Suprapubic skin (tissue), 4 donors: ENCODE data around the gene RRP8. TPM values are rescaled to one million over a fixed set of nuclear protein-coding genes. Genes with fewer than 3 reads are reported as not detected.

Experiments used
- DNase-seq, 2 donors: peaks; one replicate each; pipeline ENCODE4 v3.0.0-alpha.2; 2019; ENCODE audit warnings: low spot score in 2 of 2
- H3K27ac ChIP-seq: fragments of 200-600 bp; sonication (generic); one replicate; pipeline ENCODE4 v1.5.1; 2019
- H3K27me3 ChIP-seq: fragments of 200-600 bp; sonication (generic); one replicate; pipeline ENCODE4 v1.5.1; 2019
- H3K36me3 ChIP-seq: fragments of 200-600 bp; sonication (generic); one replicate; pipeline ENCODE4 v1.5.1; 2019
- H3K4me1 ChIP-seq: fragments of 200-600 bp; sonication (generic); one replicate; pipeline ENCODE4 v1.5.1; 2019
- H3K4me3 ChIP-seq: fragments of 200-600 bp; sonication (generic); one replicate; pipeline ENCODE4 v1.5.1; 2019; ENCODE audit warnings: mild to moderate bottlenecking
- H3K9me3 ChIP-seq: fragments of 200-600 bp; sonication (generic); one replicate; pipeline ENCODE4 v1.5.1; 2019
- CTCF ChIP-seq, 2 donors: fragments of 200-600 bp in 1 of 2; fragments of 450-650 bp in 1 of 2; sonication (generic) in 1 of 2; IDR thresholded peaks; one replicate each; pipeline ENCODE4 v1.5.1; 2016 to 2019; ENCODE audit warnings: antibody characterized with exemption in 2 of 2, mild to moderate bottlenecking in 1 of 2, moderate library complexity in 1 of 2
- EP300 ChIP-seq: sonication (generic); formaldehyde crosslinking; IDR thresholded peaks from one replicate; pipeline ENCODE4 v1.6.1; 2017; ENCODE audit warnings: antibody characterized with exemption
- POLR2A ChIP-seq, 2 donors: fragments of 450-650 bp; IDR thresholded peaks; one replicate each; pipeline ENCODE4 v1.6.1; 2017; ENCODE audit warnings: antibody characterized with exemption in 2 of 2, mild to moderate bottlenecking in 2 of 2, moderate library complexity in 2 of 2
- POLR2AphosphoS5 ChIP-seq, 3 donors: sonication (generic); formaldehyde crosslinking; IDR thresholded peaks; one replicate each; pipeline ENCODE4 v1.6.1; 2017; ENCODE audit warnings: antibody characterized with exemption in 3 of 3
- WGBS: methylation state at CpG from one replicate; pipeline ENCODE4 v1.1.5; 2018; 5-methylcytosine and 5-hydroxymethylcytosine counted together
- total RNA-seq, 4 donors: library from RNA; depleted of rRNA; stranded (reverse); fragments of >200 nt; gene quantifications; one replicate each; pipeline ENCODE4 v1.1.0, GENCODE V29; 2016

The RRP8 gene
- total RNA-seq, 4 donors from 2014 or later = 15.9 to 33.6 (median 18.3) TPM

GRCh38 chr11:6648501-6648900, 45.1 kb upstream of the RRP8 start:
- Histone ChIP-seq H3K4me3 (no peak overlapping the region), H3K4me1 (peaks cover 23% of the 10 kb centered on the region), H3K27me3 (no peaks in the 10 kb centered on the region), H3K9me3 (no peaks in the 10 kb centered on the region), H3K27ac (no peak overlapping the region), H3K36me3 (no peaks in the 10 kb centered on the region)
- DNase-seq = no peak
- 59% methylated on average over 1 of the region's 1 CpG for whole genome bisulfite sequencing
- no peak for TF ChIP-seq EP300
- TF ChIP-seq CTCF (IDR thresholded peaks at IDR 0.05) = no peak
- TF ChIP-seq POLR2A (IDR thresholded peaks at IDR 0.05) = no peak
- no peak for TF ChIP-seq POLR2AphosphoS5 (IDR thresholded peaks at IDR 0.05)

DNA sequence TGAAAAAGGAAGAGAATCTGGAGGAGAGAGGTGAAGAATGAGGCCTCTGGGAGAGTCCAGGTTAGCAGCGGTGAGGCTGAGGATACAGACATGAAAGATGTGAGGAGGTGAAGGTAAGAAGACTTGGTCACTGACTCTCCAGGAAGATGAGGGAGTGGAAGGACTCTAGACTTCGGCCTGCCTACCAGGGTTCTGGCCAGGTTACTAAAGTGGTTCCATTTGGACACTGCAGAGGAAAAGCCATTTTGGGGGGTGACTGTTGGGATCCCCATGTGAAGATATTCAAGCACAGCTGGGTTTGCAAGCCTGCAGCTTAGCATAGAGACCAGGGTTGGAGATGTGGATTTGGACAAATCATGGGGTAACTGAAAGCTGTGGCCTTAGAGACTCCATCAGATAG, 44.4 kb upstream of the RRP8 start:
- Histone ChIP-seq H3K9me3 (no peaks in the 10 kb centered on the region), H3K4me3 (no peak overlapping the region), H3K27me3 (no peaks in the 10 kb centered on the region), H3K36me3 (no peaks in the 10 kb centered on the region), H3K27ac (peak overlapping the region; percentile 78), H3K4me1 (peaks cover 23% of the 10 kb centered on the region)
- WGBS = 98% methylated on average over 2 of the region's 2 CpGs
- DNase-seq = no peak
- TF ChIP-seq EP300 = no peak
- no peak for TF ChIP-seq POLR2AphosphoS5 (IDR thresholded peaks at IDR 0.05)
- TF ChIP-seq POLR2A (IDR thresholded peaks at IDR 0.05) = no peak
- TF ChIP-seq CTCF (IDR thresholded peaks at IDR 0.05) = no peak

DNA sequence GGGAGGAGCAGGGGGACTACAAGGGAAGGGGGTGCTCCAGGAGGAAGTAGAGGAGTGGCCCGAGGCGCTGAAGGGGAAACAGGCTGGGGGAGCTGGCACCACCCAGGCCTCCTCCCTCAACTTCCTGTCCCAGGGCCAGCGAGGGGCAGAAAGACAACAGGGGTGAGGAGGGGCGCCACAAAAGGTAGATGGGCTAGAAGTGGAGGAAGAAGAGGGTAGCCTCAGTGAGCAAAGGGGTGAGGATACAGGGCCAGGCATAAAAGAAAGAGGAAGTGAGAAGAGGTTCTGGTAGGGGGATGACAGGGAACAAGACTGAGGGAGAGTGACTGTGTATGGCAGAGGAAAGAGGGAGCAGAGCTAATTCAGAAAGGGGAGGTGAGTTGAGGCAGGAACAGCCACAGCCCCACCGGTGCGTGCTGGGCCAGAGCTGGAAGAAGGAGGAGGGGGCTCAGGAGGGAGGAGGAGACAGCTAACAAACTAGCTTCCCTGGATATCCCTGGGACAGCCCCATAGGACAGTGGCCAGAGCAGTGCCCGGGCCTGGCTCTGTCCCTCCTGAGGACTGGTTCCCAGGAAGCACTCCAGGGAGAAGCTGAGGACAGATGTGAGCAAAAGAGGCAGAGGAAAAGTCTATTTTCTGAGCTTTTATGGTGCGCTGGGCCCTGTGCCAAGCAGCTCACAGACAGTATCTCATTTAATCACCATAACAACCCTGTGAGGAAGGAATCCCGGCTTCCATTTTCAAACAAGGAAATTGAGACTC, 43.7 kb upstream of the RRP8 start:
- 35% methylated on average over 9 of the region's 9 CpGs for WGBS
- no peaks in the 10 kb centered on the region for H3K36me3 ChIP-seq
- H3K4me1 ChIP-seq = peaks cover 23% of the 10 kb centered on the region
- H3K9me3 ChIP-seq = no peaks in the 10 kb centered on the region
- peak overlapping the region; percentile 78 for H3K27ac ChIP-seq
- DNase-seq = no peak
- TF ChIP-seq POLR2AphosphoS5 (IDR thresholded peaks at IDR 0.05) = no peak
- no peak for TF ChIP-seq EP300
- TF ChIP-seq POLR2A (IDR thresholded peaks at IDR 0.05) = no peak
- TF ChIP-seq CTCF (IDR thresholded peaks at IDR 0.05) = no peak
- H3K4me3 ChIP-seq = no peak overlapping the region
- no peaks in the 10 kb centered on the region for H3K27me3 ChIP-seq

GRCh38 chr11:6646576-6646917, 43.1 kb upstream of the RRP8 start:
- Histone ChIP-seq H3K9me3 (no peaks in the 10 kb centered on the region), H3K4me1 (peaks cover 23% of the 10 kb centered on the region), H3K27me3 (no peaks in the 10 kb centered on the region), H3K36me3 (no peaks in the 10 kb centered on the region), H3K4me3 (no peak overlapping the region), H3K27ac (peak overlapping the region; percentile 78)
- WGBS = 28% methylated on average over 3 of the region's 3 CpGs
- TF ChIP-seq EP300 = no peak
- no peak for TF ChIP-seq POLR2AphosphoS5 (IDR thresholded peaks at IDR 0.05)
- no peak for DNase-seq

GRCh38 chr11:6646071-6646470, 42.7 kb upstream of the RRP8 start:
- H3K4me1 ChIP-seq = peaks cover 23% of the 10 kb centered on the region
- no peak for DNase-seq
- H3K4me3 ChIP-seq = no peak overlapping the region
- H3K27ac ChIP-seq = no peak overlapping the region
- 40% methylated on average over 12 of the region's 12 CpGs for WGBS
- H3K36me3 ChIP-seq = peaks cover 3% of the 10 kb centered on the region
- TF ChIP-seq POLR2A (IDR thresholded peaks at IDR 0.05) (no peak), EP300 (no peak), POLR2AphosphoS5 (IDR thresholded peaks at IDR 0.05) (no peak), CTCF (IDR thresholded peaks at IDR 0.05) (no peak)
- H3K27me3 ChIP-seq = no peaks in the 10 kb centered on the region
- H3K9me3 ChIP-seq = no peaks in the 10 kb centered on the region
